Measurements from ENCODE around the gene NKAIN1.

NKAIN1 gene

DNA sequence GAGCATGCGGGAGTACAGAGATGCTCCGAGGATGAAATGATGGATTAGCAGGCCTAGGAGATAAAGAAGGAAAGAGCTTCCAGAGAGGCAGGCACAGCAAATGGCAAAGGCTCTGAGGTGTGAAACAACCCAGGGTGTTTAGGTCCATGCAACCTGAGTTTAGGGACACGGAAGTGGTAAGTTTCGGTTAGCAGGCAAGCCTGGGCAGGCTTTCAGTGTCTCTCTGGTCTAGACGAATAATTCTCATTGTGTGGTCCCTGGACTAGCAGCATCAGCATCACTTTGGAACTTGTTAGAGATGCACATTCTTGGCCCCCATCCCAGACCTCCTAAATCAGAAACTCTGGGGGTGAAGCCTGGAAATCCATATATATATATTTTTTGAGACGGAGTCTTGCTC lies 18.6 kb downstream of the NKAIN1 start:
- TF ChIP-seq, protein P1, sequence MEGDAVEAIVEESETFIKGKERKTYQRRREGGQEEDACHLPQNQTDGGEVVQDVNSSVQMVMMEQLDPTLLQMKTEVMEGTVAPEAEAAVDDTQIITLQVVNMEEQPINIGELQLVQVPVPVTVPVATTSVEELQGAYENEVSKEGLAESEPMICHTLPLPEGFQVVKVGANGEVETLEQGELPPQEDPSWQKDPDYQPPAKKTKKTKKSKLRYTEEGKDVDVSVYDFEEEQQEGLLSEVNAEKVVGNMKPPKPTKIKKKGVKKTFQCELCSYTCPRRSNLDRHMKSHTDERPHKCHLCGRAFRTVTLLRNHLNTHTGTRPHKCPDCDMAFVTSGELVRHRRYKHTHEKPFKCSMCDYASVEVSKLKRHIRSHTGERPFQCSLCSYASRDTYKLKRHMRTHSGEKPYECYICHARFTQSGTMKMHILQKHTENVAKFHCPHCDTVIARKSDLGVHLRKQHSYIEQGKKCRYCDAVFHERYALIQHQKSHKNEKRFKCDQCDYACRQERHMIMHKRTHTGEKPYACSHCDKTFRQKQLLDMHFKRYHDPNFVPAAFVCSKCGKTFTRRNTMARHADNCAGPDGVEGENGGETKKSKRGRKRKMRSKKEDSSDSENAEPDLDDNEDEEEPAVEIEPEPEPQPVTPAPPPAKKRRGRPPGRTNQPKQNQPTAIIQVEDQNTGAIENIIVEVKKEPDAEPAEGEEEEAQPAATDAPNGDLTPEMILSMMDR (IDR thresholded peaks at IDR 0.05; ENCODE audit: borderline replicate concordance, extremely low read depth, low read length, poor library complexity, severe bottlenecking), result no peak
- TF ChIP-seq EZH2 (IDR thresholded peaks at IDR 0.05; ENCODE audit: borderline replicate concordance, low read depth, low read length, severe bottlenecking), result no peak

DNA sequence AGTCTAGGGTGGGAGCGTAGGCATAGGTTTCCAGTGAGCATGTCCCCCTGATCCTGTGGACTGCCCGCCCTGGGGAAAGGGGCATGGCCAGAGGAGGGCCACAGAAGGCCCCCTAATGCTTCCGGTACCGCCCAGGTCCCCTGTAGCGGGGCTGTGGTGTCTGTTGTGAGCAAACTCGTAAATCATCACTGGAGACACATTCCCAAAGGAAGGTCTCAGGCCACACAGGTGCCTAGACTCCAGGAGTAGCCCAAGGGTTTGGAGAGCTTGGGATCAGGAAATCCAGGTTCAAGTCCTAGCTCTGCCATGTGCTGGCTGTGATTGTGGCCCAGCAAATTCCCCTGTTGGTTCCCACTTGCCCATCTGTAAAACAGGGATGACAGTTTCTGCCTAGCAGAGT lies 20.2 kb downstream of the NKAIN1 start:
- H3K4me3 ChIP-seq (ENCODE audit: low read depth in 1 of 2, low read length in 2 of 2), result no peak overlapping the region
- H3K36me3 ChIP-seq (ENCODE audit: insufficient read depth, low read length), result no peaks in the 10 kb centered on the region
- no peaks in the 10 kb centered on the region; the same call in 1 of the 2 replicates for H3K4me1 ChIP-seq (ENCODE audit: insufficient read depth, low read length)
- no peak for ATAC-seq (ENCODE audit: insufficient read depth, low read depth)
- H3K9ac ChIP-seq (ENCODE audit: low read depth, low read length), result no peak overlapping the region
- no peaks in the 10 kb centered on the region for H4K20me1 ChIP-seq (ENCODE audit: insufficient read depth, low read length)
- H3K4me2 ChIP-seq (ENCODE audit: insufficient read depth, low read length), result no peak overlapping the region
- no peak overlapping the region for H3K27ac ChIP-seq (ENCODE audit: low read length)
- H3K79me2 ChIP-seq (ENCODE audit: insufficient read depth, low read length), result no peaks in the 10 kb centered on the region
- TF ChIP-seq, protein P1 (IDR thresholded peaks at IDR 0.05; ENCODE audit: borderline replicate concordance, extremely low read depth, low read length, poor library complexity, severe bottlenecking), result no peak
- no peak for TF ChIP-seq EZH2 (IDR thresholded peaks at IDR 0.05; ENCODE audit: borderline replicate concordance, low read depth, low read length, severe bottlenecking)
- H3K9me3 ChIP-seq (ENCODE audit: insufficient read depth, low read length, severe bottlenecking), result no peaks in the 10 kb centered on the region
- no peaks in the 10 kb centered on the region for H3K27me3 ChIP-seq (ENCODE audit: insufficient read depth, low read length, poor library complexity)
- no peak overlapping the region for H2AFZ ChIP-seq (ENCODE audit: low read depth, low read length)
- DNase-seq, result no peak

More for the DNA sequence above, 18.6 kb downstream of the NKAIN1 start:
- no peak overlapping the region for H2AFZ ChIP-seq (ENCODE audit: low read depth, low read length)
- H3K9me3 ChIP-seq (ENCODE audit: insufficient read depth, low read length, severe bottlenecking), result no peaks in the 10 kb centered on the region
- no peaks in the 10 kb centered on the region for H3K36me3 ChIP-seq (ENCODE audit: insufficient read depth, low read length)
- no peak overlapping the region for H3K4me3 ChIP-seq (ENCODE audit: low read depth in 1 of 2, low read length in 2 of 2)
- no peak for DNase-seq
- no peak overlapping the region for H3K4me2 ChIP-seq (ENCODE audit: insufficient read depth, low read length)
- no peaks in the 10 kb centered on the region for H3K27me3 ChIP-seq (ENCODE audit: insufficient read depth, low read length, poor library complexity)
- H3K27ac ChIP-seq (ENCODE audit: low read length), result no peak overlapping the region
- ATAC-seq (ENCODE audit: insufficient read depth, low read depth), result 0 out of 3 replicates have a peak, but pooled peaks have one; percentile 40
- no peaks in the 10 kb centered on the region for H4K20me1 ChIP-seq (ENCODE audit: insufficient read depth, low read length)
- H3K4me1 ChIP-seq (ENCODE audit: insufficient read depth, low read length), result no peaks in the 10 kb centered on the region; the same call in 1 of the 2 replicates
- H3K79me2 ChIP-seq (ENCODE audit: insufficient read depth, low read length), result no peaks in the 10 kb centered on the region
- no peak overlapping the region for H3K9ac ChIP-seq (ENCODE audit: low read depth, low read length)

DNA sequence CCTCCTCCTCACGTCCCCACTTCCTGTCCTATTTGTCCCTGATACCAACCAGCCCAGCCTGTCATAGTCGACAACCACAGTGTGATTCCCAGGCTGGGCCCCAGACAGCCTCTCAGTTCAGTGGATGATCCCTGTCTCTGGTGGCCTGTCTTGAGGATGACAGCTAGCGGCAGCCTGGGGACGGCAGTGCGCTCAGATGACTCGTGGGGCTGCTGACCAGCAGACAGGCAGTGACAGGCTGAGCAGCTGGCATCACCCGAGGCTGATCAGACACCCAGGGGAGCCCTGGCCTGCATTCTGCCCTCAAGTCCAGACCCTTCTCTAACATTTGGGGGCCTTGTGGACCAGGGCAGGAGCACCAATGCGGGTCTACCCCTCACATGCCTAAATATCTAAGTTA lies 21.0 kb downstream of the NKAIN1 start:
- ATAC-seq (ENCODE audit: insufficient read depth, low read depth) (no peak), DNase-seq (no peak)
- Histone ChIP-seq H3K9ac (ENCODE audit: low read depth, low read length) (no peak overlapping the region), H2AFZ (ENCODE audit: low read depth, low read length) (no peak overlapping the region), H3K4me1 (ENCODE audit: insufficient read depth, low read length) (no peaks in the 10 kb centered on the region; the same call in 1 of the 2 replicates), H4K20me1 (ENCODE audit: insufficient read depth, low read length) (no peaks in the 10 kb centered on the region), H3K4me3 (ENCODE audit: low read depth in 1 of 2, low read length in 2 of 2) (no peak overlapping the region), H3K4me2 (ENCODE audit: insufficient read depth, low read length) (no peak overlapping the region), H3K36me3 (ENCODE audit: insufficient read depth, low read length) (no peaks in the 10 kb centered on the region), H3K27me3 (ENCODE audit: insufficient read depth, low read length, poor library complexity) (no peaks in the 10 kb centered on the region), H3K9me3 (ENCODE audit: insufficient read depth, low read length, severe bottlenecking) (no peaks in the 10 kb centered on the region), H3K79me2 (ENCODE audit: insufficient read depth, low read length) (no peaks in the 10 kb centered on the region), H3K27ac (ENCODE audit: low read length) (no peak overlapping the region)
- TF ChIP-seq, protein P1 (IDR thresholded peaks at IDR 0.05; ENCODE audit: borderline replicate concordance, extremely low read depth, low read length, poor library complexity, severe bottlenecking), result no peak
- TF ChIP-seq EZH2 (IDR thresholded peaks at IDR 0.05; ENCODE audit: borderline replicate concordance, low read depth, low read length, severe bottlenecking), result no peak

- Histone ChIP-seq H3K4me1 (ENCODE audit: insufficient read depth, low read length) (no peaks in the 10 kb centered on the region; the same call in 1 of the 2 replicates), H4K20me1 (ENCODE audit: insufficient read depth, low read length) (no peaks in the 10 kb centered on the region), H3K4me2 (ENCODE audit: insufficient read depth, low read length) (no peak overlapping the region), H3K36me3 (ENCODE audit: insufficient read depth, low read length) (no peaks in the 10 kb centered on the region), H3K27me3 (ENCODE audit: insufficient read depth, low read length, poor library complexity) (no peaks in the 10 kb centered on the region), H3K9ac (ENCODE audit: low read depth, low read length) (no peak overlapping the region), H2AFZ (ENCODE audit: low read depth, low read length) (no peak overlapping the region), H3K27ac (ENCODE audit: low read length) (no peak overlapping the region), H3K4me3 (ENCODE audit: low read depth in 1 of 2, low read length in 2 of 2) (no peak overlapping the region), H3K9me3 (ENCODE audit: insufficient read depth, low read length, severe bottlenecking) (no peaks in the 10 kb centered on the region), H3K79me2 (ENCODE audit: insufficient read depth, low read length) (no peaks in the 10 kb centered on the region)
- no peak for DNase-seq
- no peak for TF ChIP-seq EZH2 (IDR thresholded peaks at IDR 0.05; ENCODE audit: borderline replicate concordance, low read depth, low read length, severe bottlenecking)
- ATAC-seq (ENCODE audit: insufficient read depth, low read depth), result no peak
These were observed 23.7 kb downstream of the NKAIN1 start for GRCh38 chr1:31216016-31216415.
